ENCODE measurements around the gene CTPS1. TPM values are rescaled to one million over a fixed set of nuclear protein-coding genes. Genes with fewer than 3 reads are reported as not detected.

The CTPS1 gene
- total RNA-seq, 1 experiment from 2014 or later = 85.9 TPM

GRCh38 chr1:41037116-41037903 is 57.8 kb downstream of the CTPS1 start:
- H3K4me3 Mint-ChIP-seq (ENCODE audit: low read depth, unreplicated experiment) = no peak overlapping the region
- BruUV-seq (replicated peaks) = no TSS peak
- no peak overlapping the region for H3K27ac Mint-ChIP-seq (ENCODE audit: unreplicated experiment)
- no peaks in the 10 kb centered on the region for H3K9me3 Mint-ChIP-seq (ENCODE audit: low read depth, unreplicated experiment)
- H3K4me1 Mint-ChIP-seq (ENCODE audit: low read depth, unreplicated experiment) = no peaks in the 10 kb centered on the region
- CTCF ChIA-PET = interaction anchor here (0.6 kb wide), 2 partner anchors 10 to 440 kb away, joined by 6 read pairs; no protein-coding TSS in a partner anchor
- no peaks in the 10 kb centered on the region for H3K27me3 Mint-ChIP-seq (ENCODE audit: unreplicated experiment)
- DNase-seq = no peak
- TF ChIP-seq CTCF (IDR thresholded peaks at IDR 0.05; ENCODE audit: unreplicated experiment) = no peak
- H3K36me3 Mint-ChIP-seq (ENCODE audit: insufficient read depth, unreplicated experiment) = peaks cover 8% of the 10 kb centered on the region
- intact Hi-C loops (cut with micrococcal nuclease; ENCODE audit: unreplicated experiment) = loop anchor here (10.0 kb wide), 1 partner anchor 87 kb away; no protein-coding TSS in a partner anchor

- no peak overlapping the region for H3K27ac Mint-ChIP-seq (ENCODE audit: unreplicated experiment)
- H3K4me3 Mint-ChIP-seq (ENCODE audit: low read depth, unreplicated experiment) = no peak overlapping the region
- no peak for TF ChIP-seq CTCF (IDR thresholded peaks at IDR 0.05; ENCODE audit: unreplicated experiment)
- BruUV-seq (replicated peaks) = no TSS peak
- intact Hi-C loops (cut with micrococcal nuclease; ENCODE audit: unreplicated experiment) = loop anchor here (10.0 kb wide), 1 partner anchor 87 kb away; no protein-coding TSS in a partner anchor
- H3K4me1 Mint-ChIP-seq (ENCODE audit: low read depth, unreplicated experiment) = no peaks in the 10 kb centered on the region
- H3K27me3 Mint-ChIP-seq (ENCODE audit: unreplicated experiment) = no peaks in the 10 kb centered on the region
- DNase-seq = no peak
- H3K36me3 Mint-ChIP-seq (ENCODE audit: insufficient read depth, unreplicated experiment) = peaks cover 5% of the 10 kb centered on the region
- CTCF ChIA-PET = no interaction called here
- H3K9me3 Mint-ChIP-seq (ENCODE audit: low read depth, unreplicated experiment) = no peaks in the 10 kb centered on the region
Measured at GRCh38 chr1:41038110-41038509, 58.6 kb downstream of the CTPS1 start.

GRCh38 chr1:41041614-41042270 is 62.2 kb downstream of the CTPS1 start:
- Mint-ChIP-seq H3K27ac (ENCODE audit: unreplicated experiment) (no peak overlapping the region), H3K36me3 (ENCODE audit: insufficient read depth, unreplicated experiment) (peaks cover under 1% of the 10 kb centered on the region), H3K4me3 (ENCODE audit: low read depth, unreplicated experiment) (no peak overlapping the region), H3K9me3 (ENCODE audit: low read depth, unreplicated experiment) (no peaks in the 10 kb centered on the region), H3K4me1 (ENCODE audit: low read depth, unreplicated experiment) (peaks cover 17% of the 10 kb centered on the region), H3K27me3 (ENCODE audit: unreplicated experiment) (no peaks in the 10 kb centered on the region)
- intact Hi-C loops (cut with micrococcal nuclease; ENCODE audit: unreplicated experiment) = no loop called here
- CTCF ChIA-PET = no interaction called here
- no peak for TF ChIP-seq CTCF (IDR thresholded peaks at IDR 0.05; ENCODE audit: unreplicated experiment)
- BruUV-seq (replicated peaks) = no TSS peak
- DNase-seq = no peak

- no peak for TF ChIP-seq CTCF (IDR thresholded peaks at IDR 0.05; ENCODE audit: unreplicated experiment)
- no peaks in the 10 kb centered on the region for H3K9me3 Mint-ChIP-seq (ENCODE audit: low read depth, unreplicated experiment)
Measured at GRCh38 chr1:41044187-41044586, 64.7 kb downstream of the CTPS1 start.

More at GRCh38 chr1:41044187-41044586, 64.7 kb downstream of the CTPS1 start:
- Mint-ChIP-seq H3K4me1 (ENCODE audit: low read depth, unreplicated experiment) (peaks cover 17% of the 10 kb centered on the region), H3K36me3 (ENCODE audit: insufficient read depth, unreplicated experiment) (peaks cover 13% of the 10 kb centered on the region), H3K27ac (ENCODE audit: unreplicated experiment) (no peak overlapping the region), H3K4me3 (ENCODE audit: low read depth, unreplicated experiment) (no peak overlapping the region), H3K27me3 (ENCODE audit: unreplicated experiment) (no peaks in the 10 kb centered on the region)
- CTCF ChIA-PET = no interaction called here
- no peak for DNase-seq
- BruUV-seq (replicated peaks) = no TSS peak
- intact Hi-C loops (cut with micrococcal nuclease; ENCODE audit: unreplicated experiment) = no loop called here

Measured in Calu3 (cell line).